ENCODE data around the gene PPFIA1.

- TF ChIP-seq ATF3 (CRISPR knock-in tag; conservative IDR thresholded peaks at IDR 0.05) (no peak), CREB1 (CRISPR knock-in tag; IDR thresholded peaks at IDR 0.05) (no peak), CTCF (IDR thresholded peaks at IDR 0.05) (no peak), MYBL2 (CRISPR knock-in tag; IDR thresholded peaks at IDR 0.05) (no peak)
These were observed 17.6 kb upstream of the PPFIA1 start for GRCh38 chr11:70252844-70253243.

All from WTC11 (cell line).